Left ventricle myocardium inferior (tissue), 1 donor: Measurements from ENCODE around the gene RAB15. TPM values are rescaled to one million over a fixed set of nuclear protein-coding genes. Genes with fewer than 3 reads are reported as not detected.

Source experiments
- DNase-seq: peaks from one replicate; pipeline ENCODE4 v3.0.0-alpha.2; 2020
- H3K27ac ChIP-seq: fragments of 200-600 bp; replicated peaks from 2 replicates; pipeline ENCODE4 v1.8.0; 2021
- H3K27me3 ChIP-seq: fragments of 200-600 bp; 2 replicates; pipeline ENCODE4 v1.8.0; 2021; ENCODE audit warnings: low read depth
- H3K36me3 ChIP-seq: fragments of 200-600 bp; 2 replicates; pipeline ENCODE4 v1.8.0; 2021
- H3K4me1 ChIP-seq: fragments of 200-600 bp; 2 replicates; pipeline ENCODE4 v1.8.0; 2021
- H3K4me3 ChIP-seq: fragments of 200-600 bp; 2 replicates; pipeline ENCODE4 v1.8.0; 2021; ENCODE audit warnings: mild to moderate bottlenecking, moderate library complexity
- H3K9me3 ChIP-seq: fragments of 200-600 bp; replicated peaks from 2 replicates; pipeline ENCODE4 v1.8.0; 2021
- CTCF ChIP-seq: fragments of 200-600 bp; IDR thresholded peaks from 2 replicates; pipeline ENCODE4 v1.8.0; 2021; ENCODE audit warnings: antibody characterized with exemption, mild to moderate bottlenecking, borderline replicate concordance
- intact Hi-C: fragments of 100-400 bp; cut with micrococcal nuclease; formaldehyde crosslinking; loops from one replicate; pipeline ENCODE4 v1.11.0; 2022
- total RNA-seq: library from RNA; stranded (reverse); fragmentation: NEBNext Ultra II Directional; extraction: Animal tissue kit (Norgen Biotek cat#: 25700); gene quantifications from one replicate; pipeline ENCODE4 v1.2.1, GENCODE V29; 2021
- donor health status: DM: no; HTN: yes; CAD: no; lungs with severe emphysema.

The RAB15 gene
- total RNA-seq, 1 donor from 2014 or later: 17.1 TPM

- Histone ChIP-seq H3K4me1 (peaks cover 13% of the 10 kb centered on the region), H3K9me3 (no peaks in the 10 kb centered on the region), H3K4me3 (no peak overlapping the region), H3K27me3 (no peaks in the 10 kb centered on the region), H3K36me3 (no peaks in the 10 kb centered on the region), H3K27ac (no peak overlapping the region)
- intact Hi-C loops: no loop called here
- no peak for DNase-seq
- no peak for TF ChIP-seq CTCF
Measured at GRCh38 chr14:64995291-64995690, 23.2 kb upstream of the RAB15 start.

- Histone ChIP-seq H3K27ac (no peak overlapping the region), H3K36me3 (no peaks in the 10 kb centered on the region), H3K4me3 (no peak overlapping the region), H3K27me3 (no peaks in the 10 kb centered on the region), H3K4me1 (peaks cover 14% of the 10 kb centered on the region), H3K9me3 (no peaks in the 10 kb centered on the region)
- no peak for DNase-seq
- TF ChIP-seq CTCF: no peak
- intact Hi-C loops: no loop called here
Measured at GRCh38 chr14:64994540-64994939, 22.4 kb upstream of the RAB15 start.

GRCh38 chr14:64993266-64993930 lies 21.3 kb upstream of the RAB15 start:
- Histone ChIP-seq H3K4me1 (peaks cover 15% of the 10 kb centered on the region), H3K9me3 (no peaks in the 10 kb centered on the region), H3K27ac (no peak overlapping the region), H3K36me3 (no peaks in the 10 kb centered on the region), H3K4me3 (no peak overlapping the region), H3K27me3 (no peaks in the 10 kb centered on the region)
- TF ChIP-seq CTCF: no peak
- intact Hi-C loops: no loop called here
- no peak for DNase-seq

GRCh38 chr14:64992328-64992885 lies 20.3 kb upstream of the RAB15 start:
- peaks cover 24% of the 10 kb centered on the region for H3K4me1 ChIP-seq
- no peak for DNase-seq
- H3K27me3 ChIP-seq: no peaks in the 10 kb centered on the region
- no peak overlapping the region for H3K27ac ChIP-seq
- intact Hi-C loops: no loop called here
- no peak for TF ChIP-seq CTCF
- H3K9me3 ChIP-seq: no peaks in the 10 kb centered on the region
- H3K4me3 ChIP-seq: no peak overlapping the region
- H3K36me3 ChIP-seq: no peaks in the 10 kb centered on the region

GRCh38 chr14:64990939-64991338 lies 18.8 kb upstream of the RAB15 start:
- H3K4me3 ChIP-seq: no peak overlapping the region
- TF ChIP-seq CTCF: no peak
- peaks cover 33% of the 10 kb centered on the region for H3K4me1 ChIP-seq
- H3K9me3 ChIP-seq: no peaks in the 10 kb centered on the region
- intact Hi-C loops: no loop called here
- DNase-seq: no peak
- H3K27me3 ChIP-seq: no peaks in the 10 kb centered on the region
- H3K36me3 ChIP-seq: no peaks in the 10 kb centered on the region
- H3K27ac ChIP-seq: no peak overlapping the region
